Tibial nerve (tissue), 4 donors: ENCODE measurements around the gene PRKAG2. TPM values are rescaled to one million over a fixed set of nuclear protein-coding genes. Genes with fewer than 3 reads are reported as not detected.

ENCODE experiments used
- DNase-seq, 2 donors: peaks; one replicate each; pipeline ENCODE4 v3.0.0-alpha.2; 2019; ENCODE audit warnings: low spot score in 2 of 2
- H3K27ac ChIP-seq, 4 donors: fragments of 200-600 bp; sonication (generic) in 3 of 4; one replicate each; pipeline ENCODE4 v1.5.1; 2017 to 2019; ENCODE audit warnings: mild to moderate bottlenecking in 1 of 4
- H3K27me3 ChIP-seq, 2 donors: fragments of 200-600 bp; sonication (generic) in 1 of 2; one replicate each; pipeline versions ENCODE4 v1.5.1 to v1.6.0; 2017 to 2019
- H3K36me3 ChIP-seq, 3 donors: fragments of 200-600 bp; sonication (generic); one replicate each; pipeline ENCODE4 v1.5.1; 2018 to 2019
- H3K4me1 ChIP-seq, 4 donors: fragments of 200-600 bp; sonication (generic) in 3 of 4; one replicate each; pipeline ENCODE4 v1.5.1; 2017 to 2019
- H3K4me3 ChIP-seq, 4 donors: fragments of 200-600 bp; sonication (generic) in 3 of 4; one replicate each; pipeline ENCODE4 v1.5.1; 2017 to 2019; ENCODE audit warnings: mild to moderate bottlenecking in 1 of 4, moderate library complexity in 1 of 4
- H3K9me3 ChIP-seq, 4 donors: fragments of 200-600 bp; sonication (generic) in 3 of 4; one replicate each; pipeline ENCODE4 v1.5.1; 2017 to 2019
- CTCF ChIP-seq, 5 experiments: fragments of 200-600 bp in 3 of 5; fragments of 450-650 bp in 2 of 5; sonication (generic) in 3 of 5; IDR thresholded peaks; one replicate each; pipeline ENCODE4 v1.5.1; 2016 to 2019; ENCODE audit warnings: antibody characterized with exemption in 5 of 5, mild to moderate bottlenecking in 3 of 5, moderate library complexity in 2 of 5
- EP300 ChIP-seq, 2 donors: sonication (generic); formaldehyde crosslinking; IDR thresholded peaks; one replicate each; pipeline ENCODE4 v1.6.1; 2017; ENCODE audit warnings: antibody characterized with exemption in 2 of 2, mild to moderate bottlenecking in 1 of 2
- POLR2A ChIP-seq, 2 donors: fragments of 450-650 bp; IDR thresholded peaks; one replicate each; pipeline ENCODE4 v1.6.1; 2017; ENCODE audit warnings: antibody characterized with exemption in 2 of 2, mild to moderate bottlenecking in 2 of 2, moderate library complexity in 2 of 2
- WGBS, 2 donors: methylation state at CpG; one replicate each; pipeline ENCODE4 v1.1.5; 2018; 5-methylcytosine and 5-hydroxymethylcytosine counted together
- total RNA-seq, 4 donors: library from RNA; depleted of rRNA; stranded (reverse); fragments of >200 nt; gene quantifications; one replicate each; pipeline ENCODE4 v1.1.0, GENCODE V29; 2016

PRKAG2 gene
- total RNA-seq, 4 donors from 2014 or later: 24.5 to 82.6 (median 38.3) TPM

GRCh38 chr7:151852486-151853396 is 24.2 kb downstream of the PRKAG2 start:
- H3K4me3 ChIP-seq: no peak overlapping the region
- H3K36me3 ChIP-seq: peaks cover 0 to 9% (median 0%) of the 10 kb centered on the region in 3 donors
- no peaks in the 10 kb centered on the region for H3K27me3 ChIP-seq
- H3K4me1 ChIP-seq: peaks cover 0 to 27% (median 0%) of the 10 kb centered on the region in 4 donors
- 84 to 86% methylated on average over 19 of the region's 19 CpGs for WGBS, 2 donors
- no peaks in the 10 kb centered on the region for H3K9me3 ChIP-seq
- TF ChIP-seq POLR2A (IDR thresholded peaks at IDR 0.05) (no peak), EP300 (IDR thresholded peaks at IDR 0.05) (no peak), CTCF (IDR thresholded peaks at IDR 0.05) (no peak)
- no peak for DNase-seq
- peak overlapping the region in 1 of 4 donors; percentile 2 for H3K27ac ChIP-seq

GRCh38 chr7:151851782-151852181 is 25.1 kb downstream of the PRKAG2 start:
- Histone ChIP-seq H3K27ac (peak overlapping the region in 1 of 4 donors; percentile 69), H3K4me3 (peak overlapping the region in 2 of 4 donors; percentile 11 to 26), H3K27me3 (no peaks in the 10 kb centered on the region), H3K9me3 (no peaks in the 10 kb centered on the region), H3K4me1 (peaks cover 0 to 27% (median 0%) of the 10 kb centered on the region in 4 donors), H3K36me3 (peaks cover 0 to 14% (median 0%) of the 10 kb centered on the region in 3 donors)
- 42 to 56% methylated on average over 12 to 13 of the region's 13 CpGs for WGBS, 2 donors
- DNase-seq: peak in 1 of 2 donors; percentile 47
- peak in 1 of 2 donors; percentile 17 for TF ChIP-seq EP300 (IDR thresholded peaks at IDR 0.05)
- TF ChIP-seq CTCF (IDR thresholded peaks at IDR 0.05): no peak

GRCh38 chr7:151851145-151851751 is 25.7 kb downstream of the PRKAG2 start:
- H3K36me3 ChIP-seq: peaks cover 0 to 12% (median 0%) of the 10 kb centered on the region in 3 donors
- H3K4me3 ChIP-seq: peak overlapping the region in 2 of 4 donors; percentile 11 to 26
- WGBS, 2 donors: 65 to 73% methylated on average over 16 of the region's 16 CpGs
- TF ChIP-seq EP300 (IDR thresholded peaks at IDR 0.05) (peak; percentile 44 to 49), POLR2A (IDR thresholded peaks at IDR 0.05) (no peak)
- peak in 1 of 2 donors; percentile 32 for DNase-seq
- peaks cover 0 to 27% (median 0%) of the 10 kb centered on the region in 4 donors for H3K4me1 ChIP-seq
- peak overlapping the region in 3 of 4 donors; percentile 4 to 69 (median 42) for H3K27ac ChIP-seq
- no peaks in the 10 kb centered on the region for H3K9me3 ChIP-seq
- no peaks in the 10 kb centered on the region for H3K27me3 ChIP-seq

GRCh38 chr7:151850491-151851124 is 26.3 kb downstream of the PRKAG2 start:
- H3K27me3 ChIP-seq: no peaks in the 10 kb centered on the region
- no peak for TF ChIP-seq POLR2A (IDR thresholded peaks at IDR 0.05)
- TF ChIP-seq EP300 (IDR thresholded peaks at IDR 0.05): no peak
- H3K4me3 ChIP-seq: no peak overlapping the region
- no peaks in the 10 kb centered on the region for H3K9me3 ChIP-seq
- H3K36me3 ChIP-seq: peaks cover 0 to 13% (median 0%) of the 10 kb centered on the region in 3 donors
- DNase-seq: no peak
- peak overlapping the region in 2 of 4 donors; percentile 4 to 69 for H3K27ac ChIP-seq
- H3K4me1 ChIP-seq: peaks cover 0 to 27% (median 0%) of the 10 kb centered on the region in 4 donors
- WGBS, 2 donors: 79 to 90% methylated on average over 17 to 19 of the region's 19 CpGs

GRCh38 chr7:151849879-151850260 is 27.0 kb downstream of the PRKAG2 start:
- 94 to 97% methylated on average over 13 of the region's 13 CpGs for WGBS, 2 donors
- Histone ChIP-seq H3K9me3 (no peaks in the 10 kb centered on the region), H3K4me1 (peaks cover 0 to 27% (median 0%) of the 10 kb centered on the region in 4 donors), H3K27ac (no peak overlapping the region), H3K36me3 (peaks cover 0 to 21% (median 0%) of the 10 kb centered on the region in 3 donors), H3K27me3 (no peaks in the 10 kb centered on the region), H3K4me3 (no peak overlapping the region)
- no peak for DNase-seq
- TF ChIP-seq EP300 (IDR thresholded peaks at IDR 0.05): no peak
- TF ChIP-seq CTCF (IDR thresholded peaks at IDR 0.05): no peak
- no peak for TF ChIP-seq POLR2A (IDR thresholded peaks at IDR 0.05)
